GM18870 (cell line): ENCODE data around the gene SH3RF3.

Experiments used
- ATAC-seq: cut with Tn5 transposase; IDR thresholded peaks from one replicate; pipeline ENCODE4 v1.9.1; 2021; ENCODE audit warnings: moderate library complexity; ENCODE audit not compliant: unreplicated experiment

The SH3RF3 gene

GRCh38 chr2:109297566-109298490, 168.8 kb downstream of the SH3RF3 start:
- ATAC-seq: no peak

- ATAC-seq: no peak
These were observed 169.8 kb downstream of the SH3RF3 start for GRCh38 chr2:109298851-109299250.

- ATAC-seq: no peak
These were observed 170.5 kb downstream of the SH3RF3 start for GRCh38 chr2:109299536-109299935.

- ATAC-seq: no peak
These were observed 171.6 kb downstream of the SH3RF3 start for GRCh38 chr2:109300582-109300981.

- ATAC-seq: no peak
These were observed 172.7 kb downstream of the SH3RF3 start for GRCh38 chr2:109301746-109302145.

- no peak for ATAC-seq
These were observed 173.3 kb downstream of the SH3RF3 start for GRCh38 chr2:109302319-109302718.

- ATAC-seq: no peak
These were observed 175.2 kb downstream of the SH3RF3 start for GRCh38 chr2:109304242-109304641.

GRCh38 chr2:109304731-109305470, 175.9 kb downstream of the SH3RF3 start:
- no peak for ATAC-seq

- ATAC-seq: no peak
These were observed 176.6 kb downstream of the SH3RF3 start for GRCh38 chr2:109305490-109306167.

GRCh38 chr2:109306190-109306589, 177.2 kb downstream of the SH3RF3 start:
- ATAC-seq: no peak

GRCh38 chr2:109311771-109312170, 182.8 kb downstream of the SH3RF3 start:
- no peak for ATAC-seq

- no peak for ATAC-seq
These were observed 183.9 kb downstream of the SH3RF3 start for GRCh38 chr2:109312902-109313301.

GRCh38 chr2:109313343-109313742, 184.3 kb downstream of the SH3RF3 start:
- no peak for ATAC-seq

- no peak for ATAC-seq
These were observed 187.1 kb downstream of the SH3RF3 start for GRCh38 chr2:109316091-109316490.

- no peak for ATAC-seq
These were observed 188.6 kb downstream of the SH3RF3 start for GRCh38 chr2:109317471-109318095.

- ATAC-seq: no peak
These were observed 189.3 kb downstream of the SH3RF3 start for GRCh38 chr2:109318150-109318948.

GRCh38 chr2:109318949-109319342, 189.9 kb downstream of the SH3RF3 start:
- no peak for ATAC-seq

- no peak for ATAC-seq
These were observed 191.4 kb downstream of the SH3RF3 start for GRCh38 chr2:109320195-109320922.

- ATAC-seq: no peak
These were observed 192.6 kb downstream of the SH3RF3 start for GRCh38 chr2:109321570-109321969.

- ATAC-seq: no peak
These were observed 193.1 kb downstream of the SH3RF3 start for GRCh38 chr2:109322111-109322510.
